GM20000 (cell line): Measurements from ENCODE around the gene ADARB2.

Experiments
- DNase-seq: peaks from one replicate; pipeline ENCODE4 v3.0.0; 2012; ENCODE audit warnings: low spot score
- CTCF ChIP-seq: IDR thresholded peaks from 2 replicates; pipeline ENCODE4 v1.5.1; 2012; ENCODE audit warnings: mild to moderate bottlenecking, control low read depth; ENCODE audit errors: extremely low read depth, missing control alignments

The ADARB2 gene

GRCh38 chr10:1133495-1134045 is 603.8 kb downstream of the ADARB2 start:
- TF ChIP-seq CTCF: no peak
- DNase-seq: no peak

- no peak for TF ChIP-seq CTCF
- no peak for DNase-seq
Observed at GRCh38 chr10:1132584-1132983, 604.7 kb downstream of the ADARB2 start.

GRCh38 chr10:1130995-1131790 is 606.1 kb downstream of the ADARB2 start:
- TF ChIP-seq CTCF: no peak
- DNase-seq: no peak

GRCh38 chr10:1130226-1130625 is 607.1 kb downstream of the ADARB2 start:
- no peak for DNase-seq
- TF ChIP-seq CTCF: no peak

- DNase-seq: no peak
- TF ChIP-seq CTCF: no peak
Observed at GRCh38 chr10:1128649-1129048, 608.7 kb downstream of the ADARB2 start.

GRCh38 chr10:1128115-1128514 is 609.2 kb downstream of the ADARB2 start:
- no peak for DNase-seq
- no peak for TF ChIP-seq CTCF

- DNase-seq: no peak
- no peak for TF ChIP-seq CTCF
Observed at GRCh38 chr10:1127629-1128028, 609.7 kb downstream of the ADARB2 start.
